C1 segment of cervical spinal cord (tissue), 14 donors: ENCODE results near the gene CYP4F11.
"Not testable (repeated sequence)": the region's sequence is repeated elsewhere in the genome, so short reads cannot be mapped to it uniquely, and the experiment has no call there.

ENCODE experiments used
- DNase-seq, 14 donors: peaks; one replicate each; lab custom pipeline; 2025; lab: John Stamatoyannopoulos, UW

The CYP4F11 gene

DNA sequence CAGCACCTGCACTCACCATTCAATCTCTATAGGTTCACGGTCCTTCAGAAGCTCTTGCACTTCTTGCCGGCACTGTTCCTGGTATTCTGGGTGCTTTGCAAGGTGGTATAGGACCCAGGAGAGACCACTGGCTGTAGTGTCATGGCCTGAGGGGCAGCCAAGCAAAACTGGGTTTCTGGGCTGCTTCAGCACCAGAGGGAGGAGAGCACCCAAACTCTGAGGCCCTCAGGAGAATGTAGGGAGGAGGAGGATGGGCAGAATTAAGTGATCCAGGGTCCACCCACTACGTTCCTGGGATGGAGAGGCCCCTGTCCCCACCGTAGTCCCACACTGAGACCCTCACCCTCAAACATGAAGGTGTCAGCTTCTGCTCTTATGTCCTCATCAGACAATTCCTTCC is 12.3 kb downstream of the CYP4F11 start:
- no peak for DNase-seq

DNA sequence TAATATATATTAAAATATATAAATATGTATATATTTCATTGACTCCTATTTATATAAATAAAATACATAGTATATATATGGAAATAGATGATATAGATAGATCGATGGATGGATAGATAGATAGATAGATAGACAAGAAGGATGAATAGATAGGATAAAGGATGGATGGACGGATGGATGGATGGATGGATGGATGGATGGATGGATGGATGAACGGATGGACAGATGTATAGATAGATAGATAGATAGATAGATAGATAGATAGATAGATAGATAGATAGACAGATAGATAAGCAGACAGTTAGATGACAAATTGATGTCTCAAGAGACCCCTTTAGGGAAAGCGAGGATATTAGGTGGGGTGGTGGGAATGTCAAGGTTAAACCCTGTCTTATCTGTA is 15.1 kb downstream of the CYP4F11 start:
- no peak for DNase-seq

DNA sequence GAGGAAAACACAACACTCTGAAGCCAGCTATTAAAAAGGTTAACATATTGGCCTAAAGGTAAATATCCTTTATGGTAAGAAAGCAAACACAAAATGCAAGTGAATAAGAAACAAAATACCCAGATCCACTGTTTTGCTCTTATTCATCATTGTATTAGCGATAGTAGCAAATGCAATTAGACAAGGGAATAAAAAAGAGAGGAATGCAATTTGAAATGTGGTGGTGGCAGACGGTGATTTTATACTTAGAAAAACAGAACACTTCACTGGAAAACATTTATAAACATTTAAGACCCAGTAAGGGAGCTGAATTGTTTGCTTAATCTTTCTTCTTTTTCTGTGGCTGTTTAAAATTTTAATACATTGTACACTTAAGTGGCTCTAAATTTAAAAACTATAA is 19.2 kb downstream of the CYP4F11 start:
- DNase-seq: no peak

DNA sequence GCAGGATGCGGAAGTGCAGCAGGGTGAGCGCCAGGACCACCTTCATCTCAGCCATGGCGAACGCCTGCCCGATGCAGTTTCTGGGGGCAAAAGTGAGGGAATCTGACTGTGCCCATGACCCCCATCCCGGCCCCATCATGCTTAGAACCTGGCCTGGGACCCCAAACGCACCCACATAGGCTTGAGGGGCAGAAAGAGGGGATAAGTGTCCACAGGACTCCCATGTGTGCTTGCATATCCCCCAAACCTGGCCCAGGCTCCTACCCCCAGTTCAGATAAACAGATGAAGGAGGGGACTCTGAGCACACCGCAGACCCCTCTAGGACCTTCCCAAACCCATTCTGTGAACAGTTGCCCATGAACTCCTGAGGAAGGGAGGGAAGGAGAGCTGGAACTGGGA is 20.5 kb downstream of the CYP4F11 start:
- DNase-seq: no peak

DNA sequence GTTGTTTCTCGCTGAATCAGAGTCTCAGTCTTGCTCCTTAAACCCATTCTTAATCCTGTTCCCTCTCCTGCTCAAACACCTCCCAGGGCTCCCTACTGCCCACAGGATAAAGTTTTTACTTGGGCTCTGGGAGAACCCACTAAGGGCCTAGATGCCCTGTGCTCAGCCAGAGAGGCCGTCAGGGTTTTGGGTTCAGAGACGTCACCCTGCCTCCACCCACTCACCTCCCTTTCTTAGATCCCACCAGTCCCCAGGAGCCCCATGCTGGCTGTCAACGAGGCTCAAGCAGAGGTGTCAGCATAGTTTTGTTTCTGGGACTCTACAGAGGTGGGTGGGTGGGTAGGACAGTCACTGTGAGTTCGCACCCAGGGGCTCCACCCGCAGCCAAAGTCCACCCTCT is 20.9 kb downstream of the CYP4F11 start:
- no peak for DNase-seq

DNA sequence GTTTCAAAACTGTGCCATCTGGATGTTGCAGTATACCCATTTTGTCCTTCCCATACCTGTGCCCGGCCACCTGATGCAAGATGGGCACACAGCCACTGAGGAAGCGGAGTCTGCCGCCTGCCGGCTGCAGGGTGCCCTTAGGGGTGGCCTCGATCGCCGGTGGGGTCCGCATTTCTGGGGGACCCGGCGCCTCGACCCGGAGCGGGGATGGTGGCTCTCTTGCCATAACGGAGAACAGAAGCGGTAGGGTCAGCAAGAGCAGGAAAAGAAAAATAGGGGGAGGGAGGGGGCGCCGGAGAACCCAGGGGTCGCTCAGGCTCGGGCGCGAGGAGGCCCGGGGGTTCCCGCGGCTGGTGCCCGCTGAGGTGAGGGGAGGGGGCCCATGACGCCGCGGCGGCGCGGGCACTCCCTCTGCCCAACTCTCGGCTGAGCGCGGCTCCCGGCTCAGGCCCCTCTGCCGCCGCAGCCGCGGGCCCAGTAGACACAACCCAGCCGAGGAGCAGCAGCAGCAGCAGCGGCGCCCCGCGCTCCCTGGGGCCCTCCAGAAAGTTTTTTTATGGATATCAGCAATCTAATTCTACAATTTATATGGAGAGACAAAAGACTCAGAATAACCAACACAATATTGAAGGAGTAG is 22.6 kb downstream of the CYP4F11 start:
- no peak for DNase-seq

DNA sequence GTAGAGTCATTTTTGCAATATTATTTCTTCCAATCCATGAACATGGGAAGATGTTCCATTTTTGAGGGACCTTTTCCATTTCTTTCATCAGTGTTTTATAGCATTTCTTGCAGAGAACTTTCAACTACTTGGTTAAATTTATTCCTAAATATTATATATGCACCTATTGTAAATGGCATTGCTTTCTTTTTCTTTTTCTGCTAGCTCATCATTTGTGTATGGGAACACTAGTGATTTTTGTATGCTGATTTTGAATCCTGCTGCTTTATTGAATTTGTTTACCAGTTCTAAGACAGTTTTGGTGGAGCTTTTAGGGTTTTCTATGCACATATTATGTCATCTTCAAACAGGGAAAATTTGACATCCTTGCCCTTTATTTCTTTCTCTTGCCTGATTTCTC is 29.3 kb downstream of the CYP4F11 start:
- DNase-seq: no peak

DNA sequence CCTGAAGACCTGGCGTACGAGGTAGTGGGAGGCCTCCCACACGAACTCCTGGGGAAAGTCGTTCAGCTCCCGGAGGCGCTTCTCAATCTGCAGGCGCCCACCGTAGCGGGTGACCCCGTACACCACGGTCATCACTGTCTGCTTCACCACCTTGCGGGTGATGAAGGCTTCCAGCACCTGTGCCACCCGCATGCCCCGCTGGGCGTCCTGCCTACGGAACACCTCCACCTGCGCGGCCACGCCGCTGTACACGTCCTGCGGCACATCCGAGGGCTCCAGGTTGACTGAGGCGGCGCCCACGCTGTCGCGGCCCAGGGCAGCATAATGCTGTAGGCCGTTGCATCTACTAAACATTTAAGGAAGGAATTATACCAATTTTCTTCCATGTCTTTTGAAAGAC is 31.4 kb downstream of the CYP4F11 start:
- DNase-seq: not testable (repeated sequence)

DNA sequence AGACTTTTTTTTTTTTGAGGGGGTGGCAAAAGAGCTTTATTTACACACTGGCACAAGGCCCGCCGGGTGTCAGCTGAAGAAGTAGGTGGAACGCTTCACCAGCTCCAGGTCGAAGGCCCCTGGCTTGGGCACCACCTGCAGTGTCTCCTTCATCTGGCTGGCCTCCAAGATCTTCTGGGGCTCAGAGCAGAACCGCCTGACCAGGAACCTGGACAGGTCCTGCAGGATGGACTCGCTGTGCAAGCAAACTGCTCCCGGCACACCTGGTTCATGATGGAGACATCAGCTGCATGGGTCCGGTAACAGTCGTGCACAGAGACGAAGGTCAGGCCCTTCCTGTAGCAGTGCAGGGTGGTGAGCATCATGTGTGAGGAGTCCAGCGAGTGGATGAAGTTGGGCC is 32.1 kb downstream of the CYP4F11 start:
- no peak for DNase-seq

DNA sequence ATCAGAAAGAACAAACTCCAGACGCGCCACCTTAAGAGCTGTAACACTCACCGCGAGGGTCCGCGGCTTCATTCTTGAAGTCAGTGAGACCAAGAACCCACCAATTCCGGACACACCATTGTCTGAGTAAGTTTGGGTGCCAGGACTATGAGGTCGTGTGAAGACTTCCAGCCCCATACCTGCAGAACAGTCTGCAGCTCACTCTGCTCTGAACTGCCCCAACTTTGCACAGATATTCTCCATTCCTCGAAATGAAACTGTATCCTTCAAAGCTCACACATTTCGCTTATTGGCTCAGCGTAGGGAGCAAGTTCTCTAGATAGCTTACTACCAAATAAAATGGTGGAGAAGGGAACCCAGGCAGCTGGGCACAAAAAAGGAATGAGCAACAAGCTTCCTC is 33.8 kb downstream of the CYP4F11 start:
- no peak for DNase-seq

DNA sequence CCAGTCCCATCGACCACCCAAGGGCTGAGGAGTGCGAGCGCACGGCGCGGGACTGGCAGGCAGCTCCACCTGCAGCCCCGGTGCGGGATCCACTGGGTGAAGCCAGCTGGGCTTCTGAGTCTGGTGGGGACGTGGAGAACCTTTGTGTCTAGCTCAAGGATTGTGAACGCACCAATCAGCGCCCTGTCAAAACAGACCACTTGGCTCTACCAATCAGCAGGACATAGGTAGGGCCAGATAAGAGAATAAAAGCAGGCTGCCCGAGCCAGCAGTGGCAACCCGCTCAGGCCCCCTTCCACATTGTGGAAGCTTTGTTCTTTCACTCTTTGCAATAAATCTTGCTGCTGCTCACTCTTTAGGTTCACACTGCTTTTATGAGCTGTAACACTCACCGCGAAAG is 34.3 kb downstream of the CYP4F11 start:
- DNase-seq: not testable (repeated sequence)

DNA sequence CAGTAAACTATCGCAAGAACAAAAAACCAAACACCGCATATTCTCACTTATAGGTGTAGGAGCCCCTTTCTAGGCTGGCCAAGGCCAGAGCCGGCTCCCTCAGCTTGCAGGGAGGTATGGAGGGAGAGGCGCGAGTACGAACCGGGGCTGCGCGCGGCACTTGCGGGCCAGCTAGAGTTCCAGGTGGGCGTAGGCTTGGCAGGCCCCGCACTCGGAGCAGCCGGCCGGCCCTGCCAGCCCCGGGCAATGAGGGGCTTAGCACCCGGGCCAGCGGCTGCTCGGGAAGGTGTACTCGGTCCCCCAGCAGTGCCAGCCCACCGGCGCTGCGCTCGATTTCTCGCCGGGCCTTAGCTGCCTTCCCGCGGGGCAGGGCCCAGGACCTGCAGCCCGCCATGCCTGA is 34.8 kb downstream of the CYP4F11 start:
- DNase-seq: not testable (repeated sequence)

DNA sequence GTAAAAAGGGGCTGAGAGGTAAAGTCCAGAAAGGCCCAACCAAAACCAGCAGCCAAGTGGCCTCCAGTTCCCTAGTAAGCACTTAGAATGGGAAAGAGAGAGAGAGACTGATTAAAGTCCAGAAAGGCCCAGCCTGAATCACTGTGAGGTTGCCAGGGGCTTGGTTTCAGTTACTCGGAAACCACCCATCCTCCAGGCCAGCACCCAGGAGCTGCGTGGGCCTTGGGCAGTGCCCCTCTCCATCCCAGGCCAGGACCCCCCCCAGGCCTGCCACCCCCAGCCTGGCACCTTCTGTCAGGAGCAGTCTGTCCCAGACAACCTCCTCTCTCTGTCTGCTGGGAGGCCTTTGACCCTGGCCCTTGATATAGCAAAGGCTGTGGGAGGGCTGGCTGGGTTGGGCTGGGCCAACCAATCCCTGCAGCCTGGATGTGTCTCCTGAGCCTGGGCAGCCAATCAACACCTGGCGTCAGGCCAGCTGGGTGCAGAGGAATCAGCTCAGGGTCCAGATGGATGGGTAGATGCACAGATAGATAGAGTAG is 36.5 kb downstream of the CYP4F11 start, which contains the start of gene CYP4F2:
Gene CYP4F2, minus strand, starts transcription at position 337 of the 539 bp plus-strand sequence. CDS start 463 bp downstream, outside the sequence.
- DNase-seq: peak in 1 of 14 donors; percentile 6

DNA sequence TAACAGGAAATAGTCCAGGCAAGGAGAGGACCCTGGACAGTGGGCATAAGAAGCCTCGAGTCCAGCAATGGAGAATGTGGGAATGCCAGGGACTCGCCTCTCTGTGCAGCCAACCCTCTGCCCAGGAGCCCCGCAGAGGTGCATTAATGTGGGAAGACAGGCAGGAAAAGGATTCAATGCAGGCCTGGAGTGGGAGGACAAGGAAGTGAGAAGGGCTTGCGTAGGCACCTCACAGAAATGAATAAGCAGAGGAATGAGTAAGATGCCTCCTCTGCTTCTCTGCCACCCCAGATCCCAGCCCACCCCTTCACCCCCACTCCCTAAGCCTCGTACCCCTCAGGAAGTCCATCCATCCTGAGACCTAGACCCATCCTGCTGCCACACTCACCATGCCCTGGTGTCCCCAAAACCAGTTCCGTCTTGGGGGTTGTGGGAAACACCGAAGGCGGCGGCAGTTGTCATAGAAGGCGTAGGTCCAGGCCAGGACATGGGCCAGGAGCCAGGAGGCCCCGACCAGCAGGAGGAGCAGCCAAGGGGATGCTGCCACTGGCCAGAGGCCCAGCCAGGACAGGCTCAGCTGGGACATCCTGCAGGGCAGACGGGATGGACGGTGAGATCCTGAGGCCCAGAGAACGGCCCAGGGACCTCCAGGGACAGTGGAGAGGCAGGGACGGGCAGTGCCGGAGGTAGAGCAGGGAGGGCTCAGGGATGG is 37.1 kb downstream of the CYP4F11 start:
- no peak for DNase-seq

DNA sequence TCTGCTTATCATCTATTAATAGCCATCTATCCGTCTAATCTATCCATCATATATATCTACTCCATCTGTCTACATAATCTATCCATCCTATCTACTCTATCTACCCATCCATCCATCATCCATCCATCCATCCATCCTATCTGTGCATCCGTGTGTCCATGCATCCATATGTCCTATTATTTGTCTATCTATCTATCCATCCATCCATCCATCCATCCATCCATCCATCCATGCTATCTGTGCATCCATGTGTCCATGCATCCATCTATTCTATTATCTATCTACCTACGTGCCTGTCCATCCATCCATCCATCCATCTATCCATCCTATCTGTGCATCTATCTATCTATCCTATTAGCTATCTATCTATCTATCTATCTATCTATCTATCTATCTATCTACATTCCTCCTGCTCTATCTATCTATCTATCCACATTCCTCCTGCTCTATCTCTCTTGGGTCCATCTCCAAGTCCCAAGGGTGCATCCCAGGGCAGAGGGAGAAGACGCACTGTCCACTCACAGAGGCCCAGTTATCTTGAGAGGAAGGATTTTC is 38.4 kb downstream of the CYP4F11 start:
- no peak for DNase-seq

DNA sequence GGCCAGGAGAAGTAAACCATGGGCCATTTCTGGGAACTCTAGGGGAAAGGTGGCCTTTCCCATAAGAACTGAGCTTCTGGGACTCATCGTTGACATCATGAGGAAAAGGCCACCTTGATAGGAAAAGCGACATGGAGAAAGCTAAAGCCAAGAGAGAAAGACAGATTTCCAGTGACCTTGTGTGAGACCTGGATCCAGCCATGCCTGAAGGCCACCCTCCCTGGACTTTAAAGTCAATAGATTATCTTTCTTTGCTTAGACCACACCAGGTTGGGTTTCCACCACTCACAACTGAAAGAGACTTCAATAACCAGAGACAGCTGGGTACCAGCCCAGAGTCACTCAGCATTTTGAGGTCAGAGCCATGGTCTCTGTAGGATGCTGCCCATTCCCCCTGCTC is 40.0 kb downstream of the CYP4F11 start:
- DNase-seq: no peak

DNA sequence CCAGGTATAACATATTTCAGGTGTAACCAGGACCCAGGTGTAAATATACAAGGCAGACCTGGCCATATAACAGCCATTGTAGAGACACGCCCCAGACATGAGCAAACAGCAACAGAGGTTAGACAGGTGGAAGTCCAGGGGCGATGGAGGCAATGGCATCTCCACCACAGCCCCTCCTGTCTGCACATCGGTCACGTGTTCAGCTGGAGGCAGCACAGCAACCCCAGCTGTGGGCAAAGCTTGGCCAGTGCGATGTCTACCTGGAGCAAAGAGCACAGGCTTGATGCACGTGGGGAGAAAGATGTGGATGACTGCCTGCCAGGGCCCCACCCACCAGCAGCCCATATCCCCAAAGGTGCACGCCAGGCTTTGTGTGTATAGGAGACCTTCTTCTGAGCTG is 40.9 kb downstream of the CYP4F11 start:
- DNase-seq: no peak

DNA sequence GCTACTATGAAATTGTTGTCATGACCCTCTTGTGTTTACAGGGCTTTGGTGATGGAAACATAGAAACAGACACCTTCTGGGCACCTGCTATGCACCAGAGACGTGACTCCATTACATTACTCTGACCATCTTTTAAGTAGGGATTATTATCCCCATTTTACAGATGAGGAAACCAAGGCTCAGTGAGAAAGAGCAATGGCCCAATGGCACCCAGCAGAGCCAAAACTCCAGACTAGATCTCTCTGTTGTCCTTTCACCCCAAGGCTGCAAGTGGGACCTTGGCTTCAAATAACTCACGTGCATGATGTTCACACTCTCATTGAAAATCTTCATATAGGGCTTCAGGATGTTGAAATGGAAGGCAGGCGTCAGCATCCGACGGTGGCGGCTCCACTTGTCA is 42.3 kb downstream of the CYP4F11 start:
- DNase-seq: no peak

DNA sequence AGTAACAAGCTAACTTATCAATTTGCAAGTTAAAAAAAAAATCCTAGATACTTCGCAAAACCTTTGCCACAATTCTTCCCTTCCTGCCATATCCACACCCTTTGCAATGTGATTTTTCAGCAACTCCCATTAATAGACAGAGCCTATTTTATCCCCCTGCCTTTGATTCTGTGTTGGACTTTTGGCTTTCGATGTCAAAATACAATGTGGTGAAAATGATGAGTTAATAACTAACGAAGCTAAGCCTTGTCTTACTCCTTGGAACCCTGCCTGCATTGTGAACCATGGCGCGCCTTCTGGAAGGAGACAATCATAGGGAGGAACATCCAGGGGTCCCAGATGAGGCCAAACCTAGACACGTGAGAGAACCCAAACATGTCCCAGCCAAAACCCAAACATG is 42.9 kb downstream of the CYP4F11 start:
- no peak for DNase-seq

DNA sequence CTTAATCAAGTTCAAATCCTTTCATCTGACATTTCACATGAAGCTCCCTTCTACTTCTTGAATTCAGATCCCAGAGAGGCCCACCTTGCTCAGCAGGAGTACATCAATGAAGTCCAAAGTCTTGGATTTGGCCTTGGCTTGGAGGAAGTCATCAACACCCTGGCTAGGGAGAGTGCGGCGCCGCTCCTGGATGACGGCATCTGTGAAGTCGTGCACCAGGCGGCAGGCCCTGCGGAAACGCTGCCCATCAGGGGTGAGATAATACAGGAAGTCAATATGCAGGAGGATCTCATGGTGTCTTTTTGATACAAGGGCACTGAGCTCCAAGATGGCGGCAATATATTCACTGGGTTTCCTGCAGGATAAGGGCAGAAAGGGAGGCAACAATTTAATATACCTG is 45.0 kb downstream of the CYP4F11 start:
- not testable (repeated sequence) for DNase-seq

DNA sequence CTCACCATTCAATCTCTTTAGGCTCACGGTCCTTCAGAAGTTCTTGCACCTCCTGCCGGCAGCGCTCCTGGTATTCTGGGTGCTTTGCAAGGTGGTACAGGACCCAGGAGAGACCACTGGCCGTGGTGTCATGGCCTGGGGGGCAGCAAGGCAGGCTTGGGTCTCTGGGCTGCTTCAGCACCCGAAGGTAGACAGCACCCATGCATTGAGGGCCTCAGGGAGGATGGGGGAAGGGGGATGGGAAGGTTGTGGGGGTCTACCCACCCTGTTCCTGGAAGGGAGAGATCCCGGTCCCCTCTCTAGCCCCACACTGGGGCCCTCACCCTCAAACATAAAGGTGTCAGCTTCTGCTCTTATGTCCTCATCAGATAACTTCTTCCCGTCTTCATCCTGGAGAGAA is 48.4 kb downstream of the CYP4F11 start:
- no peak for DNase-seq

DNA sequence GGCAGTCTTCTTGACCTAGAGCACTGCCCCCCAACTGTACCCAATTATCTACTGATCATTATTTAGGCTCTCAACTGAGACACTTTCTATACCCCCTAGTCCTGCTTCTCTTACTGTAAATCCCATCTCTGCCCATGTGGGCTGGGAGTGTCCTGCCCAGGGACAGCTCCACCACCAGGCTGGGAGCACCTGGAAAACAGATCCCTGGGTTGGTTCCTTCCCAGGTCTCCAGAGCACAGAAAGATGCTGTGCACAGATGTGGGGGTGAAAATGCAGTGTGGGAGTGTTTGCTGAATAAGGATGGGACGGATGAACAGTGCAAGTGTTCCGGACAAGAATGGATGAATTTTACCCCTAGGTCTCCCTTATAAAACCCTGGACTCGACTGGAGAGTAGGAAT is 49.2 kb downstream of the CYP4F11 start:
- DNase-seq: no peak

DNA sequence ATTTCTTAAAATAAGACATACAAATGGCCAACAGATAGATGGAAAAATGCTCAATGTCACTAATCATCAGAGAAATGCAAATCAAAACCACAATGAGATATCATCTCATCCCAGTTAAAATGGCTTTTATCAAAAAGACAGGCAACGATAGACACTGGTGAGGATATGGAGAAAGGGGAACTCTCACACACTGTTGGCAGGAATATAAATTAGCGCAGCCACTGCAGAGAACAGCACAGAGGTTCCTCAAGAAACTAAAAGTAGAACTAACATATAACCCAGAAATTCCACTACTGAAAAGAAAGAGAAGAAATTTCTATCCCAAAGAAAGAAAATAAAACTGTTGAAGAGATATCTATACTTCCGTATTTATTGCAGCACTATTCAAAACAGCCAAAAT is 51.0 kb downstream of the CYP4F11 start:
- not testable (repeated sequence) for DNase-seq
